Peyer's patch (tissue), 4 donors: ENCODE data around the gene CAPN8. TPM values are rescaled to one million over a fixed set of nuclear protein-coding genes. Genes with fewer than 3 reads are reported as not detected.
"Not testable (repeated sequence)": the region's sequence is repeated elsewhere in the genome, so short reads cannot be mapped to it uniquely, and the experiment has no call there.

Experiments
- DNase-seq, 3 donors: peaks; one replicate each; pipeline ENCODE4 v3.0.0-alpha.2; 2017 to 2019
- H3K27ac ChIP-seq, 4 donors: fragments of 200-600 bp; sonication (generic); one replicate each; pipeline ENCODE4 v1.5.1; 2016 to 2019
- H3K27me3 ChIP-seq, 2 donors: fragments of 200-600 bp; sonication (generic); one replicate each; pipeline ENCODE4 v1.5.1; 2019
- H3K36me3 ChIP-seq, 3 donors: fragments of 200-600 bp; sonication (generic); one replicate each; pipeline ENCODE4 v1.5.1; 2016 to 2019
- H3K4me1 ChIP-seq, 4 donors: fragments of 200-600 bp; sonication (generic); one replicate each; pipeline ENCODE4 v1.5.1; 2016 to 2019
- H3K4me3 ChIP-seq, 4 donors: fragments of 200-600 bp; sonication (generic); 1 replicate in 3 of 4; 2 replicates in 1 of 4; pipeline ENCODE4 v1.5.1; 2016 to 2019; ENCODE audit warnings: mild to moderate bottlenecking in 1 of 4
- H3K9me3 ChIP-seq, 4 donors: fragments of 200-600 bp; sonication (generic); one replicate each; pipeline ENCODE4 v1.5.1; 2016 to 2019; ENCODE audit warnings: mild to moderate bottlenecking in 1 of 4
- CTCF ChIP-seq, 6 experiments: fragments of 450-650 bp in 4 of 6; fragments of 200-600 bp in 2 of 6; sonication (generic) in 1 of 6; IDR thresholded peaks; one replicate each; pipeline ENCODE4 v1.5.1; 2017 to 2019; ENCODE audit warnings: antibody characterized with exemption in 6 of 6, mild to moderate bottlenecking in 3 of 6, moderate library complexity in 1 of 6
- POLR2A ChIP-seq, 2 donors: fragments of 450-650 bp; IDR thresholded peaks; one replicate each; pipeline ENCODE4 v1.5.1; 2017; ENCODE audit warnings: antibody characterized with exemption in 2 of 2, mild to moderate bottlenecking in 2 of 2, moderate library complexity in 2 of 2
- total RNA-seq, 4 donors: library from RNA; depleted of rRNA; stranded (reverse); fragments of >200 nt; gene quantifications; one replicate each; pipeline ENCODE4 v1.1.0, GENCODE V29; 2016

CAPN8 gene
- total RNA-seq, 4 donors from 2014 or later, result 9.9 to 74.0 (median 31.4) TPM

GRCh38 chr1:223524930-223525451 is 140.5 kb downstream of the CAPN8 start:
- no peak for DNase-seq
- no peaks in the 10 kb centered on the region for H3K27me3 ChIP-seq
- H3K4me1 ChIP-seq, result no peaks in the 10 kb centered on the region
- H3K9me3 ChIP-seq, result no peaks in the 10 kb centered on the region
- no peak overlapping the region for H3K4me3 ChIP-seq
- H3K36me3 ChIP-seq, result no peaks in the 10 kb centered on the region
- TF ChIP-seq CTCF (IDR thresholded peaks at IDR 0.05) (no peak), POLR2A (IDR thresholded peaks at IDR 0.05) (no peak)
- H3K27ac ChIP-seq, result no peak overlapping the region

- Histone ChIP-seq H3K27ac (no peak overlapping the region), H3K27me3 (no peaks in the 10 kb centered on the region), H3K36me3 (no peaks in the 10 kb centered on the region), H3K4me1 (no peaks in the 10 kb centered on the region), H3K9me3 (no peaks in the 10 kb centered on the region), H3K4me3 (no peak overlapping the region)
- DNase-seq, result no peak
- TF ChIP-seq CTCF (IDR thresholded peaks at IDR 0.05), result no peak
- no peak for TF ChIP-seq POLR2A (IDR thresholded peaks at IDR 0.05)
Measured at GRCh38 chr1:223521150-223521549, 144.4 kb downstream of the CAPN8 start.

- DNase-seq, result no peak
- H3K9me3 ChIP-seq, result no peaks in the 10 kb centered on the region
- no peak overlapping the region for H3K4me3 ChIP-seq
- H3K27me3 ChIP-seq, result no peaks in the 10 kb centered on the region
- H3K4me1 ChIP-seq, result no peaks in the 10 kb centered on the region
- no peak overlapping the region for H3K27ac ChIP-seq
- no peaks in the 10 kb centered on the region for H3K36me3 ChIP-seq
- no peak for TF ChIP-seq POLR2A (IDR thresholded peaks at IDR 0.05)
- TF ChIP-seq CTCF (IDR thresholded peaks at IDR 0.05), result no peak
Measured at GRCh38 chr1:223520200-223520599, 145.3 kb downstream of the CAPN8 start.

- no peaks in the 10 kb centered on the region for H3K4me1 ChIP-seq
- H3K4me3 ChIP-seq, result no peak overlapping the region
- H3K36me3 ChIP-seq, result no peaks in the 10 kb centered on the region
- H3K9me3 ChIP-seq, result no peaks in the 10 kb centered on the region
- TF ChIP-seq POLR2A (IDR thresholded peaks at IDR 0.05) (no peak), CTCF (IDR thresholded peaks at IDR 0.05) (no peak)
- H3K27me3 ChIP-seq, result no peaks in the 10 kb centered on the region
- H3K27ac ChIP-seq, result no peak overlapping the region
- DNase-seq, result no peak
Measured at GRCh38 chr1:223519116-223519515, 146.4 kb downstream of the CAPN8 start.

GRCh38 chr1:223518553-223518952 is 146.9 kb downstream of the CAPN8 start:
- not testable (repeated sequence) for DNase-seq

GRCh38 chr1:223515926-223516325 is 149.6 kb downstream of the CAPN8 start:
- Histone ChIP-seq H3K4me1 (no peaks in the 10 kb centered on the region), H3K27ac (no peak overlapping the region), H3K9me3 (no peaks in the 10 kb centered on the region), H3K36me3 (no peaks in the 10 kb centered on the region), H3K27me3 (no peaks in the 10 kb centered on the region), H3K4me3 (no peak overlapping the region)
- TF ChIP-seq CTCF (IDR thresholded peaks at IDR 0.05), result no peak
- no peak for TF ChIP-seq POLR2A (IDR thresholded peaks at IDR 0.05)
- DNase-seq, result no peak

More at GRCh38 chr1:223518553-223518952, 146.9 kb downstream of the CAPN8 start:
- H3K27ac ChIP-seq, H3K27me3 ChIP-seq, H3K36me3 ChIP-seq, H3K4me1 ChIP-seq, H3K4me3 ChIP-seq, H3K9me3 ChIP-seq: not testable (repeated sequence)
